ENCODE data around the gene ELOB.

- TF ChIP-seq RFX5 (IDR thresholded peaks at IDR 0.05; ENCODE audit: low read depth, low read length) (no peak), RAD21 (IDR thresholded peaks at IDR 0.05; ENCODE audit: insufficient read depth, low read depth, low read length) (no peak), LARP7 (IDR thresholded peaks at IDR 0.05) (no peak), CTCF (IDR thresholded peaks at IDR 0.05 in 2 of 3, conservative IDR thresholded peaks at IDR 0.05 in 1 of 3; ENCODE audit: control insufficient read depth in 2 of 3, extremely low read depth in 1 of 3, insufficient read depth in 1 of 3, low read depth in 3 of 3, low read length in 3 of 3) (no peak), ESRRA (IDR thresholded peaks at IDR 0.05; ENCODE audit: low read length) (no peak), EP300 (IDR thresholded peaks at IDR 0.05; ENCODE audit: borderline replicate concordance in 1 of 2, control insufficient read depth in 1 of 2, low read depth in 2 of 2, low read length in 2 of 2) (no peak), POLR2AphosphoS5 (IDR thresholded peaks at IDR 0.05; ENCODE audit: low read length) (no peak), SP1 (IDR thresholded peaks at IDR 0.05; ENCODE audit: low read depth, low read length) (no peak), SIN3A (IDR thresholded peaks at IDR 0.05; ENCODE audit: low read depth, low read length) (no peak), POLR2A (IDR thresholded peaks at IDR 0.05; ENCODE audit: low read depth, low read length) (no peak; the same call in 1 of the 2 replicates)
Measured at GRCh38 chr16:2817340-2818271, 40.5 kb upstream of the ELOB start.
